Fibroblast of peridontal ligament (primary cell): ENCODE data around the gene MIS18A.
A peak's percentile ranks its signal among the peaks of the same experiment; 100 is the strongest.
"Not testable (repeated sequence)": the region's sequence is repeated elsewhere in the genome, so short reads cannot be mapped to it uniquely, and the experiment has no call there.

Experiments
- DNase-seq: peaks from one replicate; pipeline ENCODE4 v3.0.0-alpha.2; 2010; ENCODE audit errors: extremely low read depth

MIS18A gene

DNA sequence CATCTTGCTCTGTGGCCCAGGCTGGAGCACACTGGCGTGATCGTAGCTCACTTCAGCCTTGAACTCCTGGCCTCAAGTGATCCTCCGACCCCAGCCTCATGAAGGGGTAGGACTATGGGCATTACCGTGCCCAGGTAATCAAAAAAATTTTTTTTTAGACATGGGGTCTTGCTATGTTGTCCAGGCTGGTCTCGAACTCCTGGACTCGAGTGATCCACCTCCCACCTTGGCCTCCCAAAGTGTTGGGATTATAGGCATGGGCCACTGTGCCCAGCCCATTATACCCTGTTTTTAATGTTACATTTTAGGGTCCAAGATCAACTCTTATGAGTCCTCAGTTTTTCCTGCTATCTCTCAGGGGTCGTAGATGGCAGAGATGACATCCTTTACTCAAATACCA, 26.1 kb upstream of the MIS18A start:
- no peak for DNase-seq

DNA sequence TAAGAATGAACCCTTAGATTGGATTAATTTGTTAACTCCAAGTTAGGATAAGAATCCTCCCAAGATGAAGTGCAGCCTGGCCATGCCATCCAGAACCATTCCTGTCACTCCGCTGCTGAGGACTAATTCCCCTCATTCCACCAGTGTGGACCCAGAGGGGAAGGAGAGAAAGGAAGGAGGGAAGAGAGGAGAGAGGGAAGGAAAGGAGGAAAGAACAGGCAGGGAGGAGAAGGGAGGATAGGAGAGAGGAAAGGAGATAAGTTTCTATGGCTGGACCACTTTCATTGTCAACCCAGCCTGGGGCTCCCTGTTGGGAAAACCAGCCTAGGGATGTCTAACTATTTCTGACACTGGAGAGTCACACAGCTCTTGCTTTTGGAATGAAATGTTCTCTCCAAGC, 24.5 kb upstream of the MIS18A start:
- no peak for DNase-seq

DNA sequence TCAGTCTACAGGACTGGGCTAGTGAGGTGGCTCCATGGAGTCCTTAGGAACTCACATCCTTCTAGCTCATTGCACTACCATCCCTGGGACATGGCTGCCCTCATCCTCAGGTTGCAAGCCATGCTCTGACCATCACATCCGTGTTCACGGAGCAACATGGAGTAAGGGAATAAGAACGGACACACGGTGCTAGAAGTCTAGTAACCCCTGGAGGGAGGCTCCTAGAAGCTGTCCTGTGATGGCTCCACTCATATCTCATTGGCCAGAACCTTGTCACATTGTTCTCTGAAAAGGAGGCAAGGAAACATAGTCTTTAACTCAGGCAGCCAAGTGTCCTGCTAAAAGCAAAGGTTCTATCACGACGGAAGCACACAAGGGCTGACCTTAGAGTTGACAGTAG, 23.7 kb upstream of the MIS18A start:
- DNase-seq, result no peak

DNA sequence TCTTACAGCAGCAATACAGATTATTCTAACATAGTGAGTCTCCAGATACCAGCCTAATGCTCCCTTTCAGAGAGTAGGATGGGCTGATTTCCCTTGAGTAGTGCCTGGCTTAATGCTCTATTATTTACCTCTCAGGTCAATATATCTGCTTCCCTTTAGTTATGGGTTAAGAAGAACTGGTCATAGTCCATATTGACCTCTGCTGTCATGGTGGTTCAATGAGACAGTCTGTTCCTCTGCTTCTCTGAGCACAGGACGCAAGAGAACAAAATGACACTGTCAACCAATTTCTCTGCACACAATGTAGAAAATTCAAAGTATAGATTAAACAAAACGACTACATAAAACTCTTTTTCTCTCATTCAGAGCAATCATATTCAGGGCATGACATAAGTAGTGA, 22.7 kb upstream of the MIS18A start:
- DNase-seq, result no peak

DNA sequence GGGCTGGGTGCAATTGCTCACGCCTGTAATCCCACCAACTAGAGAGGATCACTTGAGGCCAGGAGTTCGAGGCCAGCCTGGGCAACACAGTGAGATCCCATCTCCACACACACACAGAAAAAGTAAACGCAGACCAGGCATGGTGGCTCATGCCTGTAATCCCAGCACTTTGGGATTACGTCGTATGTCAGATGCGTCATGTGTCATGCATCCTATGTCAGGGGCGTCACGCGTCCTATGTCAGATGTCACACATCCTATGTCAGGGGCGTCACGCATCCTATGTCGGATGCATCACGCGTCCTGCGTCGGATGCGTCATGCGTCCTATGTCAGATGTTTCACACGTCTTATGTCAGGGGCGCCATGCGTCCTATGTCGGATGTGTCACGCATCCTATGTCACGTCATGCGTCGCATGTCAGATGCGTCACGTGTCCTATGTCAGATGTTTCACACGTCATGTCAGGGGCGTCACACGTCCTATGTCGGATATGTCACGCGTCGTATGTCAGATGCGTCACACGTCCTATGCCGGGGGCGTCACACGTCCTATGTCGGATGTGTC, 21.4 kb upstream of the MIS18A start:
- no peak for DNase-seq

DNA sequence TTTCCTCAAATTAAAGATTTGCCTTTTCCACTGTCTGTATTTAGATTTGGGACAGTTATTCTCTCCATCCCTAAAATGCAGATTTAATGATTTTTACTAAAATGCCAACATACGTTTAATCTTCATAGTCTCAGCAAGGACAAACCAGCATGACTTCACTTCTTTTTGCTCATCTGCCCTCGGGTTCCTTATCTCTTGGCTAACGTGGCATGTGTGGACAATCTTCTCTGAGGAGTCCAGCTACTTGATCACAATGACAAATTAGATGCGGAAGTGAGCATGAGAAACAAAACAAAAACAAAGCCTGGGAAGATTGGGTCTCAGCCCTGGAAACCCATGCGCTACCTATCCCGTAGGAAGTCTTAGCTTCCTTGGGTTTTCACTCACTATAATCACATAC, 20.8 kb upstream of the MIS18A start:
- no peak for DNase-seq

DNA sequence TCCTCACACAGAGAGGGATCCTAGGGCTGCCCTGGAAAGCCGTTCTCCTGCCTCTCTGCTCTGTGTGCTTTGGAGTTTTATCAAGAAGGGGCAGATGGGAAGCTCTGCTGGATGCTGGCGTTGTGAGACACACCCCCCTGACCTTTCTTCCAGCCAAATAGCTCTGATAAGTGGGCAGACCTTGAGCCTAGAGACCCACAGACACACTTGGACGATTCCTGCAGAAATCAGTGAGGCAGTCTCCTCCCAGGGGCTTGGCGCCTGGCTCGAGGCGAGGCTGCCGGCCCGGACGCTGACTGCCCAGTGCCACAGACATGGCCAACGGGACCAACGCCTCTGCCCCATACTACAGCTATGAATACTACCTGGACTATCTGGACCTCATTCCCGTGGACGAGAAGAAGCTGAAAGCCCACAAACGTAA, 19.8 kb upstream of the MIS18A start, which contains the start of gene MRAP:
Gene MRAP, plus strand, starts transcription at position 198 of the 424 bp plus-strand sequence. Its CDS starts 117 bp downstream, at position 315.
- no peak for DNase-seq

DNA sequence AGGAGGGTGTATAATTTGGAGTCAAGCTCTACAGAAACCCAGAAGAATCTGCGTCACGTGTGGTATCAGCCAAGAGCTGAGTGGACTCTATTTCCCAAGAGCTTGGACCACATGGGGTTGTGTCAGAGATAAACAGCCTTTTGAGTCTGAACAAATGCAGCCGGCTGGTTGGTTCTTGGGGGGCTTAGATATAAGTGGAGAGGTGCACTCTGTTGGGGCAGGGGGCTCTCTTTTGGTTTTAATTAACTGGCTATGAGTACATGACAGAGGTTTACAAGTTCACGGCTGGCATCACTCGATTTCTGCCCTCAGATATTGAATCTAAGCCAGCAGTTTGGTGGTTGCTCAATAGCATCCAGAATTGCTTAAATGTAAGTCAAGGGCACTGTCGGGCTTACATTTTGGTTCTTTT, 19.3 kb upstream of the MIS18A start:
- peak; percentile 31 for DNase-seq

DNA sequence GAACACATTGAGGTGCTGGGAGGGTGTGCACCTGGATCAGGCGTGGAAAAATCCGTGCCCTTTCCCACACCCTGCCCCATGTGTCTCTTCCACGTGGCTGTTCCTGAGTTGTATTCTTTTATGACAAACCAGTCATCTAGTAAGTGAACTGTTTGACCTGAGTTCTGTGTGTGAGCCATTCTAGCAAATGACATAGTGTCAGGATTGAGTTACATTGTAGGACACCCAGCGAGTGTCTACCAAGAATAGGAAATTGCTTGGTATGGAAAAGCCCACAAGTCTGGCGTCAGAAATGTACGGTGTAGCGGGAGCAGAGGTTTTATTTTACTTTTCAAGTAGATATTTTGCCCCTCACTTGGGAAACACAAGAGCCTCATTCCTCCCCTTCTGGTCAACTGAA, 18.6 kb upstream of the MIS18A start:
- no peak for DNase-seq

DNA sequence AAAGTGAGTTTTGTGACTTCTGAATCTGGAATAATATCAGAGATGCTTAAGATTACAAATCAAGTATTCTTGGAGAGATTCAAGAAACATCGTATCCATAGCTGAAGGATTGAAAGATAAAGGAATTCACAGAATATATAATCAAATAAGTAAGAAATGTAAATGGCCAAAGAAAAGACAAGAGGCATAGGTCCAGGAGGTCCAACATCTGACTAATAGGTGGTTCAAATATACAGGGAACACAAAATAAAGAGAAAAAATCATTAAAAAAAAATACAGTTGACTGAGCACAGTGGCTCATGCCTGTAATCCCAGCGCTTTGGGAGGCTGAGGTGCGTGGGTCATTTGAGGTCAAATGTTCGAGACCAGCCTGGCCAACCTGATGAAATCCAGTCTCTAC, 6.6 kb upstream of the MIS18A start:
- DNase-seq, result no peak

DNA sequence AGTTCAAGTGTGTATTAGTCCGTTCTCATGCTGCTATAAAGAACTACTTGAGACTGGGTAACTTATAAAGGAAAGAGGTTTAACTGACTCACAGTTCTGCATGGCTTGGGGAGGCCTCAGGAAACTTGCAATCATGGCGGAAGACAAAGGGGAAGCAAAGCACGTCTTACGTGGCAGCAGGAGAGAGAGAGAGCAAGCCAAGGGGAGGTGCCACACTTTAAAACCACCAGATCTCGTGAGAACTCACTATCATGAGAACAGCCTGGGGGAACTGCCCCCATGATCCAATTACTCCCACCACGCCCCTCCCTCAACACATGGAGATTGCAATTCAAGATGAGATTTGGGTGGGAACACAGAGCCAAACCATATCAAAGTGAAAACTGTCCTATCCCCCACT, 4.1 kb upstream of the MIS18A start:
- DNase-seq, result no peak

DNA sequence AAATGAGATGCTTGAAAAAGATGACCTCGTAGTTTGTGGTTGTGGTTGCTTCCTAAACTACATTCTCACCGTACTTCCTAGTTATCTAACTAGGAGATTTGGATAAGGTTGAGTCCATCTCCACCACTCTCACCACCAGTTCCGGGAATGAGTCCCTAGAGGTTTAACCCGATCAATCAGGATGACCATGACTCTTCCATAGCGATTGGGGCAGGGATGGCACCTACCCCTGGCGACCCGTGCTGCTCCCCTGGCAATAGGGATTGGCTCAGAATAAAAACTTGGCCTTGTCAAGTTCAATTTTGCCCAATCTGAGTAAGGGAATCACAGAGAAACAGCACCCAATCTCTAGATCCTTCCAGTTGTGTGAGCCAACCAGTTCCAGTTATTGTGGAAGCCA, 2.7 kb upstream of the MIS18A start:
- DNase-seq, result no peak

DNA sequence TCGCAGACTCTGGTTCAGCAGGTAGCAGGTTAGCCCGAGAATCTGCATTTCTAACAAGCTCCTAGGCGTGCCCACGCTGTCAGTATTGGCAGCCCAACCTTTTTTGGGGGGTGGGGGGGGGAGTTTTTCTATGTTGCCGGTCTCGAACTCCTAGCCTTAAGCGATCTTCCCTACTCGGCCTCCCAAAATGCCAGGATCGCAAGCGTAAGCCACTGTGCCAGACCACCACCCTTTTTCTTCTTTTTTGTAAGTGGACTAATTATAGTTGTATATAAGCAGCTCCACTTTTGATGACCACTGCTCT, 480 bp upstream of the MIS18A start:
- DNase-seq, result no peak

DNA sequence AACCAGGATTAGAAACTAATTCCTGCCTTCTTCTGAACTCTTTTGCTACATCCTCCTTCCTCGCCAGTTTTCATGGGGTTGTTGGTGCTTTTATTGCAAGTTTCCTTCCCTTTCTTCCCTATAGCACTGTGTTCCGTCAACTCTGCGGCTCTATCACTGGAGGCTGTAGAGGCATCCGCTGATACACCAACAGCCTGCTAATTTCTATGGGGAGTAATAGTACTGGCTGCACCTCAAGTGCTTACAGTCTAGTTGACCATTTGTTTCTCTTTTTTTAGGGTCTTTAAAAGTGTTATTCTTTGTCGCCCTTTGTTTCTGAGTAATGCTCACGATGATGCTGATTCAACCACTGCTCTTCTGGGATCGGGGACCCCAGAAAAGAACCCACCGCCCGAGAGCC, 746 bp downstream of the MIS18A start:
- DNase-seq, result no peak

DNA sequence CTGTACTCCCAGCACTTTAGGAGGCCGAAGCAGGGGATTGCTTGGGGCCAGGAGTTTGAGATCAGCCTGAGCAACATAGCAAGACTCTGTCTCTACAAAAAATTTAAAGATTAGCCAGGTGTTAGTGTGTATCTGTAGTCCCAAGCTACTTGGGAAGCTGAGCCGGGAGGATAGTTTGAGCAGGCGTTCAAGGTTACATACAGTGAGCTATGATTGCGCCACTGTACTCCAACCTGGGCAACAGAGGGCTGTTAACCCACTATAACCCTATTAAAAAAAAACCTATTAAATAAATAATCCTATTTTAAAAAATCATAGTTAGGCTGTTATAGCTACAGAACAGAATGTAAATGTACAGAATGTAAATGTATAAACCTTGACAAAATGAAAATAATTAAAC, 2.2 kb downstream of the MIS18A start:
- DNase-seq, result no peak

DNA sequence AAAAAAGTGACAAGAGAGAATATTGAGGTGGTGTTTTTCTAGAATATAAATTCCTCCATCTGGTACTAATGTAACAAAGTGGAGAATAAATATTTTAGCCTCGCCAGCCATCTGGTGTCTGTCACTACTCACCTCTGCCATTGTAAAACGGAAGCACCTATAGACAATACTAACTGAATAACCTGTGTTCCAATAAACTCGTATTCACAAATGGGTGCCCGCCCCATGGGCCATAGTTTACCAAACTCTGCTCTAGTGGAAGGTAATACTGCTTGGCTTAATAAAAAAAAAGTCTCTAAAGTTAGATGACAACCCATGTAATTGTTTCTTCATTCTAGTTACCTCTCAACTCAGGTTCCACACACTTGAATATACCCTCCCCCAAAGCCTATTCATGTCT, 8.1 kb downstream of the MIS18A start:
- DNase-seq, result no peak

DNA sequence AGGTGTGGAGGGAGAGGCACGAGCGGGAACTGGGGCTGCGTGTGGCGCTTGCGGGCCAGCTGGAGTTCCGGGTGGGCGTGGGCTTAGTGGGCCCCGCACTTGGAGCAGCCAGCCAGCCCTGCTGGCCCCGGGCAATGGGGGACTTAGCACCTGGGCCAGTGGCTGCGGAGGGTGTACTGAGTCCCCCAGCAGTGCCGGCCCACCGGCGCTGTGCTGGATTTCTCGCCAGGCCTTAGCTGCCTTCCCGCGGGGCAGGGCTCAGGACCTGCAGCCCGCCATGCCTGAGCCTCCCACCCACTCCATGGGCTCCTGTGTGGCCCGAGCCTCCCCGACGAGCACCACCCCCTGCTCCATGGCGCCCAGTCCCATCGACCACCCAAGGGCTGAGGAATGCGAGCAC, 13.5 kb downstream of the MIS18A start:
- not testable (repeated sequence) for DNase-seq

DNA sequence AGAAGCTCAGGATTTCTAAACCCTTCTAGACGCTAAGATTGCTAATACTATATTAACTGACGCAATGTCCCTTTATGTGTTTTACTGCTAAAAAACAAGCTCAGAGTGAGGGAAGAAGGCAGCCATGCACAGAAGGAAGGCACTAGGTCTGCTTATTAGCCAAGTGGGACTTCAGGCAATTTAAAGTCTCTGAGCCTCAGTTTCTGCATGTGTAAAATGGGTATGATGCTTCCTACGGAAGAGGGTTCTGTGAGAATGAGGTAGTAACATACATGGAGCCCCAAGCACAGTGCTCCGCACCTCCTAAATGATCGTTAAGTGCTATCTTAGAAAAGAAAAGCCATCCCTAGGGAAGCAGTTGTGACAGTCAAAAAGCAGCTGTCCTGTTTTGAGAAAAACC, 16.9 kb downstream of the MIS18A start:
- no peak for DNase-seq

DNA sequence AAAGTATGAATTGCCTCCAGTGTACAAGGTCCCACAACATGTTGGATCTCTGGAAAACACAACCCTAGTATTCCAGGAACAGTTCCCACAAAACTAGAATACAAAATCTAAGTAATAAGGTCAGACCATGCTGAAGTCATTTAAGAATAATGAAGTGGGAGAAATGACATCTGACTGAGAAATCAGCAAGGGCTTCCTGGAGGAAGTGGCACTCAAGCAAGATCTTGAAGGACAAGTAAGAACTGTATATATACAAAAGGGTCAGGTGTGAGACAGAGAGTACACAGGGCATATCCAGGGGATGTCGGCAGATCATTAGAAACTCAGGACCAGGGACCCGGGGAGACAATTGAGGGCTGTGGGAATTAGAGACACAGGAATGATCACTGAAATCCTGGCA, 18.7 kb downstream of the MIS18A start:
- no peak for DNase-seq

DNA sequence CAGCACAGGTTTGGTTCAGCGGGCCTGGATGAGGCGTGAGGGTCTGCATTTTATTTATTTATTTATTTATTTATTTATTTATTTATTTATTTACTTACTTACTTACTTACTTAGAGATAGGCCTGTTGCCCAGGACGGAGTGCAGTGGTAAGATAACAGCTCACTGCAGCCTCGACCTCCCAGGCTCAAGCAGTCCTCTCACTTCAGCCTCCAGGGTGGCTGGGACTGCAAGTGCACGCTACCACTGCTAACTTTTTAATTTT, 20.1 kb downstream of the MIS18A start:
- DNase-seq, result not testable (repeated sequence)

DNA sequence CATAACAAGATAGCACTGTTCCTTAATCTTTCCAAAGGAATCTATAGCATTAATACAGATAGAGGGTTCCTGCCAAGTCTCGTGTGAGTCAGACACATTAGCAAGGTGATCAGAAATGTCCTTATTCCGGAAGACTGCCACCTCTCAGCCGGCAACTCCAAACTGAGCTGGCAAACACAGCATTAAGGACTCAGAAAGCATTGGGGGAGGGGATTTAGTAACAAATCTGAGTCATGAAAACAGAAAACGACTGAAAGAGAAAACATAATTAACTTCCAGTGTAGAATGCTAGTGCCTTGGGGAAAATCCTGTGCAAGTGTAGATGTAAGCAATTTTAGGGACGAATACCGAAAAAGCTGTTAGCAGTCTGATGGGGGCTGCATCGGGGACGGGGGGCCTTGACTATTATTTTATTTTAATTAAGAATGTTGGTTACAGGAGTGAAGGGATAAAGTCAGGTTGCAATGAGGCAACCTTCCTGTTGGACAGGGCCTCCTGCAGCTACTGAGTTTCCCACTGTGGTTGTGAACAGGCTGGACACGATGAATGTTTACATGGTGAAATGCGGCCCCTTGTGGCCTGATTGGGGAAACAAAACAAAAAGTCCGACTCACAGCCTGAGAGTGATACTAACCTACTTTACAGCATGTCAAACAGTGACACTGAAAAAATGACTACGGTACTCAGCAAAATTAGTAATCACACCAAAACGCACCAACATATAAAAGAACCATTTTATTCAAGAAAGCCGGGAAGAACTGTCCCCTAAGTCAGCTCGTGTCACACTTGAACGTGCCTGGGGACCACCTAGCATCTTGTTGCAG, 20.7 kb downstream of the MIS18A start:
- peak; percentile 88 for DNase-seq

DNA sequence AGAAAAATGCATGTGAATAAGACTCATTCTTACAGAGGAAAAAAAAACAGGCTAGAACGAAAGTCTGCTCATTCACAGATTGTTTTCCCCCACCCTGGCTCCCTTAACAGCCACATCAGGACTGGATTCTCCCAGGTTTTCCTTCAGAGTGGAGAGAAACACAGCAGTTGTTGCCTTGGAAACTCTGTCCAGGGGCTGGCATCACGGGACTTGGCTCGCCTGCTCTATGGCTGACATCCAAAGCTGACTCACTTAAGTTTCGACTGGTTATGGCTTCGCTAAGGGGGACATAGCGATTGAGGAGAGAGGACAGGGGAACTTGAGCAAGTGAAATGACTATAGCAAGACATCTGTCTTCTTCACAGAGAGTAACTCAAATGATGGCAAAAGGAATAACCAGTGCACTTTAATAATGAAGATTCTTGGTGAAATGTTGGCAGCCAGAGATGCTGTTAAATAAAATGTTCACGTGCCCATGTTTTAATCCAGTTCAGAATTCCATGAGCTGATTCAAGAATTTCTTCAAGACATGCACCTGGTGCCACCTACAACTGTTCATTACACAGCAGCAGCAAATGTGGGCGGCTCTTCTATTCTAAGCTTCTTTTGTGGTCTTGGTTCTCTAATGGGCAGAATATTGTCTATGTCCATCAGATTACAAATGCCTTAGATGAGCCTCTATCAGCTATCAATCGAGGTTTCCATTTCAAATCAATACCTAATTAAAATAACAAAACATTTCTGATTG, 21.8 kb downstream of the MIS18A start:
- peak; percentile 95 for DNase-seq

DNA sequence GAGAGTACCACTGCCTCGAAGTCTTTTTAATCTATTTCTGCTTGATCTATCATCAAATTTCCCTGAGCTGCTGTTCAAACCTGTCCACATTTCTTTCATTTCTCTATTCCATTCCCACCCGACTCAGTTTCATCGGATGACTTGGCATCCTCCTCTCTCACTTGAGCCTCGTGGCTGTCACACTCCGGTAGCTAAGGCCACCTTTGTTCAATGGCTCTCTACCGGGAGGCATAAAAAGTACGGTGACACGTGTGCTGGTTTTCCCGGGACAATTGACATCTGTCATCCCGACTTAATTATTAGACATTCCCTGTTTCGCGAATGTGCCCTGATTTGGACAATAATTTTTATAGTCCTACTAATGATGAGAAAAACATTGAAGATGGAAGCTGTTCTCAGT, 22.6 kb downstream of the MIS18A start:
- no peak for DNase-seq
